ENCODE data around the gene DDIAS. TPM values are rescaled to one million over a fixed set of nuclear protein-coding genes. Genes with fewer than 3 reads are reported as not detected.

Gene DDIAS
- total RNA-seq, 1 donor from 2014 or later, result 0.58 TPM

GRCh38 chr11:82858556-82859091 is 42.9 kb upstream of the DDIAS start:
- intact Hi-C loops (cut with micrococcal nuclease), result no loop called here
- Histone ChIP-seq H3K9me3 (replicated peaks) (no peaks in the 10 kb centered on the region), H3K36me3 (no peaks in the 10 kb centered on the region), H3K27ac (replicated peaks) (no peak overlapping the region), H3K4me3 (no peak overlapping the region), H3K27me3 (ENCODE audit: low read depth) (no peaks in the 10 kb centered on the region), H3K4me1 (peaks cover under 1% of the 10 kb centered on the region)
- TF ChIP-seq, protein P1, sequence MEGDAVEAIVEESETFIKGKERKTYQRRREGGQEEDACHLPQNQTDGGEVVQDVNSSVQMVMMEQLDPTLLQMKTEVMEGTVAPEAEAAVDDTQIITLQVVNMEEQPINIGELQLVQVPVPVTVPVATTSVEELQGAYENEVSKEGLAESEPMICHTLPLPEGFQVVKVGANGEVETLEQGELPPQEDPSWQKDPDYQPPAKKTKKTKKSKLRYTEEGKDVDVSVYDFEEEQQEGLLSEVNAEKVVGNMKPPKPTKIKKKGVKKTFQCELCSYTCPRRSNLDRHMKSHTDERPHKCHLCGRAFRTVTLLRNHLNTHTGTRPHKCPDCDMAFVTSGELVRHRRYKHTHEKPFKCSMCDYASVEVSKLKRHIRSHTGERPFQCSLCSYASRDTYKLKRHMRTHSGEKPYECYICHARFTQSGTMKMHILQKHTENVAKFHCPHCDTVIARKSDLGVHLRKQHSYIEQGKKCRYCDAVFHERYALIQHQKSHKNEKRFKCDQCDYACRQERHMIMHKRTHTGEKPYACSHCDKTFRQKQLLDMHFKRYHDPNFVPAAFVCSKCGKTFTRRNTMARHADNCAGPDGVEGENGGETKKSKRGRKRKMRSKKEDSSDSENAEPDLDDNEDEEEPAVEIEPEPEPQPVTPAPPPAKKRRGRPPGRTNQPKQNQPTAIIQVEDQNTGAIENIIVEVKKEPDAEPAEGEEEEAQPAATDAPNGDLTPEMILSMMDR (IDR thresholded peaks at IDR 0.05; ENCODE audit: borderline replicate concordance), result no peak
- DNase-seq, result no peak

- no peak for DNase-seq
- Histone ChIP-seq H3K27ac (replicated peaks) (no peak overlapping the region), H3K4me3 (no peak overlapping the region), H3K4me1 (peaks cover 12% of the 10 kb centered on the region), H3K9me3 (replicated peaks) (no peaks in the 10 kb centered on the region), H3K27me3 (ENCODE audit: low read depth) (no peaks in the 10 kb centered on the region), H3K36me3 (no peaks in the 10 kb centered on the region)
- TF ChIP-seq, protein P1 (IDR thresholded peaks at IDR 0.05; ENCODE audit: borderline replicate concordance), result no peak
- intact Hi-C loops (cut with micrococcal nuclease), result no loop called here
Measured at GRCh38 chr11:82859750-82860149, 41.8 kb upstream of the DDIAS start.

- no peak overlapping the region for H3K4me3 ChIP-seq
- DNase-seq, result no peak
- H3K27ac ChIP-seq (replicated peaks), result no peak overlapping the region
- no peaks in the 10 kb centered on the region for H3K27me3 ChIP-seq (ENCODE audit: low read depth)
- TF ChIP-seq, protein P1 (IDR thresholded peaks at IDR 0.05; ENCODE audit: borderline replicate concordance), result no peak
- intact Hi-C loops (cut with micrococcal nuclease), result no loop called here
- H3K9me3 ChIP-seq (replicated peaks), result no peaks in the 10 kb centered on the region
- H3K4me1 ChIP-seq, result peaks cover 18% of the 10 kb centered on the region
- H3K36me3 ChIP-seq, result no peaks in the 10 kb centered on the region
Measured at GRCh38 chr11:82862379-82862778, 39.2 kb upstream of the DDIAS start.

DNA sequence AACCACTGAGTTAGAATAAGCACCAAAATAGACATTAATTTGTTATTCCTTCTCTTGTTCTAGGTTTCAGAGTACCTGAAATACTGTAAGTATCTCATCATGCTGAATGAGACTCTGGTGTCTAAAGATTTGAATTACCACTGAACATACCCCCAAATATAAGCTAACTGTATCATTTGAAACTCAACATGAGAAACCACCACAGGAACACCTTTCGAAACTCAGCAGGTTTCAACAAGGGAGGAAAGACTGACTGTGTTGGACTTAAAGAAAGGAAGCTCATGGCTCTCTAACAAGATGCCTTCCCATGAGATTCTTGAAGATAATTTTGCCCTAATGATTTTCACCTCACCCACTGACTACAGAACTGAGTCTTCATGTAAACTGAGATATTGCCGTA is 38.3 kb upstream of the DDIAS start:
- Histone ChIP-seq H3K36me3 (no peaks in the 10 kb centered on the region), H3K27ac (replicated peaks) (no peak overlapping the region), H3K27me3 (ENCODE audit: low read depth) (no peaks in the 10 kb centered on the region), H3K4me1 (peaks cover 24% of the 10 kb centered on the region), H3K9me3 (replicated peaks) (no peaks in the 10 kb centered on the region), H3K4me3 (no peak overlapping the region)
- intact Hi-C loops (cut with micrococcal nuclease), result no loop called here
- DNase-seq, result no peak
- TF ChIP-seq, protein P1 (IDR thresholded peaks at IDR 0.05; ENCODE audit: borderline replicate concordance), result no peak

GRCh38 chr11:82864268-82864667 is 37.3 kb upstream of the DDIAS start:
- Histone ChIP-seq H3K36me3 (no peaks in the 10 kb centered on the region), H3K27ac (replicated peaks) (no peak overlapping the region), H3K4me3 (no peak overlapping the region), H3K9me3 (replicated peaks) (no peaks in the 10 kb centered on the region), H3K27me3 (ENCODE audit: low read depth) (no peaks in the 10 kb centered on the region), H3K4me1 (peaks cover 26% of the 10 kb centered on the region)
- TF ChIP-seq, protein P1 (IDR thresholded peaks at IDR 0.05; ENCODE audit: borderline replicate concordance), result peak; percentile 62
- DNase-seq, result peak; percentile 20
- intact Hi-C loops (cut with micrococcal nuclease), result no loop called here

Data from left ventricle myocardium inferior (tissue), 1 donor.